Neural cell (in vitro differentiated cells): ENCODE results near the gene SCN3B. TPM values are rescaled to one million over a fixed set of nuclear protein-coding genes. Genes with fewer than 3 reads are reported as not detected.

ENCODE experiments used
- H2AFZ ChIP-seq: fragments of 200-600, 300-800 bp; sonication (generic), shearing (Covaris generic); 2 replicates; pipeline ENCODE4 v1.6.0; 2014; ENCODE audit warnings: low read depth, mild to moderate bottlenecking, antibody characterized with exemption, low read length, moderate library complexity
- H3F3A ChIP-seq: fragments of 200-600 bp; shearing (Covaris generic); 2 replicates; pipeline ENCODE4 v1.6.1; 2016; ENCODE audit warnings: mild to moderate bottlenecking, moderate library complexity, mixed read lengths, antibody characterized with exemption, low read length; ENCODE audit not compliant: insufficient read depth, poor library complexity, severe bottlenecking
- H3K27ac ChIP-seq: fragments of 200-600, 300-800 bp; sonication (generic), shearing (Covaris generic); 2 replicates; pipeline ENCODE4 v1.5.1; 2014; ENCODE audit warnings: mild to moderate bottlenecking, low read length, moderate library complexity
- H3K27me3 ChIP-seq: fragments of 300-800, 200-600 bp; sonication (generic), shearing (Covaris generic); 2 replicates; pipeline ENCODE4 v1.6.0; 2014; ENCODE audit warnings: mild to moderate bottlenecking, low read depth, low read length, moderate library complexity; ENCODE audit not compliant: insufficient read depth
- H3K36me3 ChIP-seq: fragments of 300-800, 200-600 bp; sonication (generic), shearing (Covaris generic); 2 replicates; pipeline ENCODE4 v1.5.1; 2014; ENCODE audit warnings: mild to moderate bottlenecking, antibody characterized with exemption, low read length, moderate library complexity; ENCODE audit not compliant: insufficient read depth
- H3K4me2 ChIP-seq: fragments of 300-800, 200-600 bp; sonication (generic), shearing (Covaris generic); 2 replicates; pipeline ENCODE4 v1.6.0; 2014; ENCODE audit warnings: mild to moderate bottlenecking, low read length
- H3K4me3 ChIP-seq: fragments of 300-800, 200-600 bp; sonication (generic), shearing (Covaris generic); 2 replicates; pipeline ENCODE4 v1.5.1; 2014; ENCODE audit warnings: mild to moderate bottlenecking, low read length, moderate library complexity
- H3K79me2 ChIP-seq: fragments of 200-600 bp; shearing (Covaris generic); replicated peaks from 2 replicates; pipeline ENCODE4 v1.6.0; 2014; ENCODE audit warnings: mild to moderate bottlenecking, low read length, moderate library complexity; ENCODE audit not compliant: insufficient read depth
- H3K9ac ChIP-seq: fragments of 300-800, 200-600 bp; sonication (generic), shearing (Covaris generic); 2 replicates; pipeline ENCODE4 v1.6.1; 2016; ENCODE audit warnings: mild to moderate bottlenecking, low read length, mixed read lengths
- H3K9me2 ChIP-seq: fragments of 200-600 bp; shearing (Covaris generic); 2 replicates; pipeline ENCODE4 v1.6.1; 2016; ENCODE audit warnings: mild to moderate bottlenecking, low read length, mixed read lengths; ENCODE audit not compliant: insufficient read depth
- H3K9me3 ChIP-seq: fragments of 200-600, 300-800 bp; sonication (generic), shearing (Covaris generic); 2 replicates; pipeline ENCODE4 v1.6.1; 2016; ENCODE audit warnings: mild to moderate bottlenecking, mixed run types, low read length, moderate library complexity, mixed read lengths
- H4K20me1 ChIP-seq: fragments of 200-600 bp; shearing (Covaris generic); 2 replicates; pipeline ENCODE4 v1.6.1; 2016; ENCODE audit warnings: mild to moderate bottlenecking, mixed run types; ENCODE audit not compliant: insufficient read depth
- EP300 ChIP-seq: fragments of 450-650 bp; conservative IDR thresholded peaks from 2 replicates; pipeline ENCODE4 v1.6.1; 2014; ENCODE audit warnings: antibody characterized with exemption, mild to moderate bottlenecking, moderate library complexity; ENCODE audit not compliant: poor library complexity, severe bottlenecking
- EZH2 ChIP-seq: fragments of 200-600, 300-800 bp; shearing (Covaris generic), sonication (generic); IDR thresholded peaks from 2 replicates; pipeline ENCODE4 v1.6.1; 2014; ENCODE audit warnings: antibody characterized with exemption, low read length, borderline replicate concordance, mild to moderate bottlenecking; ENCODE audit not compliant: insufficient read depth, poor library complexity, severe bottlenecking
- MXI1 ChIP-seq: fragments of 450-650 bp; conservative IDR thresholded peaks from 2 replicates; pipeline ENCODE4 v1.6.1; 2014; ENCODE audit warnings: antibody characterized with exemption, mild to moderate bottlenecking; ENCODE audit not compliant: poor library complexity, severe bottlenecking
- POLR2AphosphoS5 ChIP-seq: IDR thresholded peaks from 2 replicates; pipeline ENCODE4 v1.6.1; 2012
- RAD21 ChIP-seq: fragments of 450-650 bp; conservative IDR thresholded peaks from 2 replicates; pipeline ENCODE4 v1.6.1; 2014; ENCODE audit warnings: antibody characterized with exemption, mild to moderate bottlenecking, moderate library complexity
- SMC3 ChIP-seq: fragments of 450-650 bp; conservative IDR thresholded peaks from 2 replicates; pipeline ENCODE4 v1.6.1; 2014; ENCODE audit warnings: antibody characterized with exemption, mild to moderate bottlenecking, moderate library complexity; ENCODE audit not compliant: poor library complexity
- TAF1 ChIP-seq: IDR thresholded peaks from 2 replicates; pipeline ENCODE4 v1.6.1; 2012; ENCODE audit warnings: low read depth
- polyA plus RNA-seq: library from polyadenylated mRNA; depleted of rRNA; stranded (reverse); fragments of >200 nt; gene quantifications from 2 replicates; pipeline ENCODE4 v1.2.3, GENCODE V29; 2014
- TF ChIP-seq, protein P1 (sequence below): IDR thresholded peaks from 2 replicates; pipeline ENCODE4 v1.6.1; 2012; ENCODE audit warnings: borderline replicate concordance
- TF ChIP-seq, protein P2 (sequence below): fragments of 450-650 bp; IDR thresholded peaks from 2 replicates; pipeline ENCODE4 v1.5.1; 2014; ENCODE audit warnings: antibody characterized with exemption, mild to moderate bottlenecking, moderate library complexity; ENCODE audit not compliant: poor library complexity, severe bottlenecking

SCN3B gene
- polyA plus RNA-seq, 1 donor from 2014 or later: 42.1 TPM

DNA sequence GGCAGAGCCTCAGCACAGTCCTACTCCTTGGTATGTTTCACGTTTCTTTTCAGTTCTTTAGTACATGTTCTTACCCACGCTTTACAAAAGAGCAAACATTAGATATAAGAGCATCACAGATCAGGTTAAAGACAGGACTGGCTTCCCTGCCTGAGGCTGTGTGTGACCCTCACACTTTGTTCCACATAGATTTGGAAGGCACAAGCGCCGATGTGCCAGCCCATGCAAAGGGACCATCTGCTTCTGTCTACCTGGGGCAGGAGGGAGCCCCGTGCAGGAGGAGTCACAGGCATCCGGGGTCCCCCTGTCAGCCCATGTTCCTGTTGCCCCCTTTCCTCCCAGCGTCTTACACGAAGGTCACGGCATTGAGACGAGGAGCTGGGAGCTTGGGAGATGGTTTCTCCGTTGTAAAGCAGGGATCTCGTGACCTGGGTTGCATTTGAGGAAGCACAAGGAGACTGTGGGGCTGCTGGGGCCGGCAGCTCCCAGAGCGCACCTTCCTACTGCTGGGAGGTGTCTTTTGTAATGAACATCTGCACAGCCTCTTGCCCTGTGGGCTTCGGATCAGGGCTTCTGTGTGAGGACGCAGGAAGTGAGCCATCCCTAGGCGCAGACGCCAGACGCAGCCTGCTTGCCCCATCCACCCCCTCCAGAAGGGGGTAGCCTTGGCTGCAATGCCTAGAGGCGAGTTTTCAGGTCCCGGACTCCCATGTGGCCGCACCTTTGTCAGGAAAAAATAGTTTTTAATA is 72.6 kb downstream of the SCN3B start:
- Histone ChIP-seq H3K27me3 (no peaks in the 10 kb centered on the region), H4K20me1 (no peaks in the 10 kb centered on the region), H3K9me2 (no peaks in the 10 kb centered on the region), H3F3A (no peaks in the 10 kb centered on the region), H3K9me3 (no peaks in the 10 kb centered on the region), H3K9ac (no peak overlapping the region), H3K79me2 (no peaks in the 10 kb centered on the region), H3K27ac (no peak overlapping the region), H3K4me3 (no peak overlapping the region), H3K36me3 (no peaks in the 10 kb centered on the region), H2AFZ (no peak overlapping the region), H3K4me2 (no peak overlapping the region)
- TF ChIP-seq, protein P1, sequence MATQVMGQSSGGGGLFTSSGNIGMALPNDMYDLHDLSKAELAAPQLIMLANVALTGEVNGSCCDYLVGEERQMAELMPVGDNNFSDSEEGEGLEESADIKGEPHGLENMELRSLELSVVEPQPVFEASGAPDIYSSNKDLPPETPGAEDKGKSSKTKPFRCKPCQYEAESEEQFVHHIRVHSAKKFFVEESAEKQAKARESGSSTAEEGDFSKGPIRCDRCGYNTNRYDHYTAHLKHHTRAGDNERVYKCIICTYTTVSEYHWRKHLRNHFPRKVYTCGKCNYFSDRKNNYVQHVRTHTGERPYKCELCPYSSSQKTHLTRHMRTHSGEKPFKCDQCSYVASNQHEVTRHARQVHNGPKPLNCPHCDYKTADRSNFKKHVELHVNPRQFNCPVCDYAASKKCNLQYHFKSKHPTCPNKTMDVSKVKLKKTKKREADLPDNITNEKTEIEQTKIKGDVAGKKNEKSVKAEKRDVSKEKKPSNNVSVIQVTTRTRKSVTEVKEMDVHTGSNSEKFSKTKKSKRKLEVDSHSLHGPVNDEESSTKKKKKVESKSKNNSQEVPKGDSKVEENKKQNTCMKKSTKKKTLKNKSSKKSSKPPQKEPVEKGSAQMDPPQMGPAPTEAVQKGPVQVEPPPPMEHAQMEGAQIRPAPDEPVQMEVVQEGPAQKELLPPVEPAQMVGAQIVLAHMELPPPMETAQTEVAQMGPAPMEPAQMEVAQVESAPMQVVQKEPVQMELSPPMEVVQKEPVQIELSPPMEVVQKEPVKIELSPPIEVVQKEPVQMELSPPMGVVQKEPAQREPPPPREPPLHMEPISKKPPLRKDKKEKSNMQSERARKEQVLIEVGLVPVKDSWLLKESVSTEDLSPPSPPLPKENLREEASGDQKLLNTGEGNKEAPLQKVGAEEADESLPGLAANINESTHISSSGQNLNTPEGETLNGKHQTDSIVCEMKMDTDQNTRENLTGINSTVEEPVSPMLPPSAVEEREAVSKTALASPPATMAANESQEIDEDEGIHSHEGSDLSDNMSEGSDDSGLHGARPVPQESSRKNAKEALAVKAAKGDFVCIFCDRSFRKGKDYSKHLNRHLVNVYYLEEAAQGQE: no peak
- TF ChIP-seq POLR2AphosphoS5: no peak
- TF ChIP-seq, protein P2, sequence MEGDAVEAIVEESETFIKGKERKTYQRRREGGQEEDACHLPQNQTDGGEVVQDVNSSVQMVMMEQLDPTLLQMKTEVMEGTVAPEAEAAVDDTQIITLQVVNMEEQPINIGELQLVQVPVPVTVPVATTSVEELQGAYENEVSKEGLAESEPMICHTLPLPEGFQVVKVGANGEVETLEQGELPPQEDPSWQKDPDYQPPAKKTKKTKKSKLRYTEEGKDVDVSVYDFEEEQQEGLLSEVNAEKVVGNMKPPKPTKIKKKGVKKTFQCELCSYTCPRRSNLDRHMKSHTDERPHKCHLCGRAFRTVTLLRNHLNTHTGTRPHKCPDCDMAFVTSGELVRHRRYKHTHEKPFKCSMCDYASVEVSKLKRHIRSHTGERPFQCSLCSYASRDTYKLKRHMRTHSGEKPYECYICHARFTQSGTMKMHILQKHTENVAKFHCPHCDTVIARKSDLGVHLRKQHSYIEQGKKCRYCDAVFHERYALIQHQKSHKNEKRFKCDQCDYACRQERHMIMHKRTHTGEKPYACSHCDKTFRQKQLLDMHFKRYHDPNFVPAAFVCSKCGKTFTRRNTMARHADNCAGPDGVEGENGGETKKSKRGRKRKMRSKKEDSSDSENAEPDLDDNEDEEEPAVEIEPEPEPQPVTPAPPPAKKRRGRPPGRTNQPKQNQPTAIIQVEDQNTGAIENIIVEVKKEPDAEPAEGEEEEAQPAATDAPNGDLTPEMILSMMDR: no peak
- TF ChIP-seq EZH2: no peak
- no peak for TF ChIP-seq TAF1
- TF ChIP-seq MXI1: no peak
- TF ChIP-seq SMC3: no peak
- no peak for TF ChIP-seq RAD21
- no peak for TF ChIP-seq EP300

DNA sequence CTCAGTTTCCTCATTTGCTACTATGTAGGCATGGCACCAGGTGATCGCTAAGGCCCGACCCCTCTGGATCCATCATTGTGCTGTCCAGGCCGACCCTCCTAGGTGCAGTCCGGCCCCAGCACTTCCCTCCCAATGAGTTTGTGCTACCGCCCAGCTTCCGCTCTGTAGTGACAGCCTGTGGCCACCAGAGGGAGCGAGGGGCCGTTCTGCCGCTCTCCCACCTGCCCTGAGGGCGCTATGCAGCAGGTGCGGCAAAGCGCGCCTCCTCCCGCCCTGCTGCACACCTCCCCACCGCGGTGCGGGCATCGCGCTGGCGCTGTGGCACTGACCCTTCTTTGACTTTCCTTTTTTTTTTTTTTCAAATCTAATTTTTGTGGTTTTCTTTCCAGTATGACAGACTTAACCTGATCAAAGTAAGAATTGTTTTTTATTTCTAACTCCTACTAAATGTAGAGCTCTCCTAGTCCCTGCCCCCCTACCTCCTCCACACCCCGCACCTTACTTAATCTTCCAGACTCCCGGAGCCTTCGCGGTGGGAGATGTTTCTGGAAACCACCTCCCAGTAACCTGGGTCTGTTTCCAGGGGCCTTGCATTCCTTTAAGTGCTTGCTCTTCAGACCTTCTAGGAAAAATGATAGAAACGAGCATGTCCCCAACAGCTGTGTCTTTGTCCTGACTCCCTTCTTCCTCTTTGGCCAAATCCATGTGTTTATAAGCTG is 73.7 kb downstream of the SCN3B start:
- Histone ChIP-seq H3K36me3 (no peaks in the 10 kb centered on the region), H3K27ac (no peak overlapping the region), H2AFZ (no peak overlapping the region), H3K4me3 (no peak overlapping the region), H3K9me2 (no peaks in the 10 kb centered on the region), H3K9me3 (no peaks in the 10 kb centered on the region), H4K20me1 (no peaks in the 10 kb centered on the region), H3K9ac (no peak overlapping the region), H3K79me2 (no peaks in the 10 kb centered on the region), H3K4me2 (no peak overlapping the region), H3F3A (no peaks in the 10 kb centered on the region), H3K27me3 (no peaks in the 10 kb centered on the region)
- TF ChIP-seq RAD21: peak; percentile 89
- peak; percentile 96 for TF ChIP-seq SMC3
- TF ChIP-seq MXI1: no peak
- no peak for TF ChIP-seq POLR2AphosphoS5
- TF ChIP-seq, protein P2: peak; percentile 93
- TF ChIP-seq TAF1: no peak
